NCI-H345 (cell line): ENCODE measurements around the gene STXBP6.
"Not testable (repeated sequence)": the region's sequence is repeated elsewhere in the genome, so short reads cannot be mapped to it uniquely, and the experiment has no call there.

Experiments
- DNase-seq: peaks from one replicate; lab custom pipeline; 2025; lab: John Stamatoyannopoulos, UW

Gene STXBP6

DNA sequence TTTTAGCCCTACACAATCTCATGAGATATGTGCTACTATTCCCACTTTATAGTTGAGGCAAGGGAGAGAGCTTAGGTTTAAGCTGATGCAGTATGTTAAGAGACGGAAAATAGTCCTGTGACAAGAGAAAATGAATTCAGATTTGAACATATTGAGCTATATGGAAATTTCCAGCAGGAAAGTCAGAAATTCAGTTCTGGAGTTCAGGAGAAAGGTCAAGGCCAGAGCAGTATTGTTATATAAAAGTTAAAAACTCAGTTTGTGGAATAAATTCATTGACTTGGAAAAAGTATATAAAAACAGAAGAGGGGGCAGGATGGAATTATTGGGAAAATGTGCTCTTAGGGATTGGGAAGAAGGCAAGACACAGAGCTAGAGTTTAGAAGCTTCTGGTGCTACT is 248.9 kb downstream of the STXBP6 start:
- DNase-seq, result no peak

- DNase-seq, result no peak
These were observed 251.0 kb downstream of the STXBP6 start for GRCh38 chr14:24798911-24799462.

GRCh38 chr14:24795406-24795805 is 254.5 kb downstream of the STXBP6 start:
- no peak for DNase-seq

DNA sequence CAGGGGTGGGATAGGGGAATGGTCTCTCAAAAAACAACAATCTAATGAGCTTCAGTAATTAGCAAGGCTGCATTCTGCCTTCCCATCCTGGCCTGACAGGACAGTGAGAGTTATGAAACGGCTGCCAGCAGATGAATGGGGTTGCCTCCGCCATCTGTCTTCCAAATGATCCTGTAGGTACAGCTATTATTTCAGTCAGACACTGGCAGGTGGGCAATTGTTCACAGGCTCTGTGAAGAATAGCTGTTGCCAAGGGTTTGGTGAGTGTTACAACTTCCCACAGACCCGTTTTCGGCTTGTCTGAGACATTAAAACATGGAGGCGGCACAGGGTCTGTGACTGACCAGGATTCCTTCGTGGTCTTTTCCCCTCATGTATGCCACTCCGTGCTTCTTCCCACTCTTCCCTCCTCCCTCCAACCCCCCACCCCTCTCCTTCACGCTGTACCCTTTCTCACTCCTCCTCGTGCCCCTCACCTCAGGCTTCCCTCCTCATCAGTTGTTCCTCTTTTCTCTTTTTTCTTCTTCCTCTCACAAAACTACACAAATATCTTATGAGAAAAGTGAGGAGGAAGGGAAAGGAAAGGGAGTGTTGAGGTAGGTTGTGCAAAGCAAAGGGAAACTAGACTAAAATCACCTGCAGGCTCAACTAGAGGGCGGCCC is 255.2 kb downstream of the STXBP6 start:
- DNase-seq, result no peak

- no peak for DNase-seq
These were observed 259.8 kb downstream of the STXBP6 start for GRCh38 chr14:24790196-24790595.

DNA sequence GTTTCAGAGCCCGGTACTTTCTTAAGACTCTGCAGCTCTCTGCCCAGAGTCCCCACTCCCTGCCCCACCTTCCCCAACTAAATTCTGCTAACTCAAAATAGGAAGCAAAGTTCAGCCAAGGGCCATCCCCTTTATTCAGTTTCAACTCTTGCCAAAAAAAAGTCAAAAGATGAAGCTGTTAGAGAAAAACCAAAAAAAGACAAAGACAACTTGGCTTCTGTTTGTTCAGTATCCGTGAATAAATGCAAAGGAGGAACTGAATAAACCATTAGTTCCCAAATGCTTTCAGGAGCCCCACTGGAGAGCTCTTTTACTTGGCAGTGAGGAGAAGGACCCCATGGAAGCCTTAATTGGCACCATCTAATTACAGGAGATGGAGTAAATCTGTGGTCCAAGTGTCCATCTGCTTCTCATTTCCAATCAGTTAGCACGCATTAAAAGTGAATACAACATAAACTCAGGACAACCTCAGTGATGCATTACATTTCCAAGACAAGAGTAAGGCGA is 260.5 kb downstream of the STXBP6 start:
- DNase-seq, result no peak

- no peak for DNase-seq
These were observed 264.2 kb downstream of the STXBP6 start for GRCh38 chr14:24785698-24786097.

GRCh38 chr14:24784981-24785380 is 265.0 kb downstream of the STXBP6 start:
- DNase-seq, result peak; percentile 48

- DNase-seq, result no peak
These were observed 266.2 kb downstream of the STXBP6 start for GRCh38 chr14:24783791-24784190.

GRCh38 chr14:24780281-24780680 is 269.7 kb downstream of the STXBP6 start:
- DNase-seq, result no peak

DNA sequence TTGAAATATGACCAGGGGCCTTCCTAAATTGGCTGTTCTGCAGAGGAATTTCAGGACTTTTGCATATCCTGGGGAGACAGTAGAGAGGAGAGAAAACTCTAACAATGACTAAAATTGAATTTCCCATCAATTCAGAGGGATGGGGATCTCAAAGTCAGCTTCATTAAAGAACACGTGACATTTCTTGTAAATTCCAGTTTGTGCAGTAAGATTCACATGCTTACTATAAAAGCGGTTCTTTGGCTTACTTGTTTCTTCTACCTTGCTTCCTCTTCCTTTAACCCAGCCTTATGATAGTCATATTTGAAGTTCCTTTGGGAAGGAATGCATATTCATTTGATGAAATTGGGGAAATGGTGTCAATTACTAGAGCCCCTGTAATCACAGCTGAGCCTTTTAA is 272.3 kb downstream of the STXBP6 start:
- no peak for DNase-seq

- DNase-seq, result no peak
These were observed 274.0 kb downstream of the STXBP6 start for GRCh38 chr14:24775950-24776349.

DNA sequence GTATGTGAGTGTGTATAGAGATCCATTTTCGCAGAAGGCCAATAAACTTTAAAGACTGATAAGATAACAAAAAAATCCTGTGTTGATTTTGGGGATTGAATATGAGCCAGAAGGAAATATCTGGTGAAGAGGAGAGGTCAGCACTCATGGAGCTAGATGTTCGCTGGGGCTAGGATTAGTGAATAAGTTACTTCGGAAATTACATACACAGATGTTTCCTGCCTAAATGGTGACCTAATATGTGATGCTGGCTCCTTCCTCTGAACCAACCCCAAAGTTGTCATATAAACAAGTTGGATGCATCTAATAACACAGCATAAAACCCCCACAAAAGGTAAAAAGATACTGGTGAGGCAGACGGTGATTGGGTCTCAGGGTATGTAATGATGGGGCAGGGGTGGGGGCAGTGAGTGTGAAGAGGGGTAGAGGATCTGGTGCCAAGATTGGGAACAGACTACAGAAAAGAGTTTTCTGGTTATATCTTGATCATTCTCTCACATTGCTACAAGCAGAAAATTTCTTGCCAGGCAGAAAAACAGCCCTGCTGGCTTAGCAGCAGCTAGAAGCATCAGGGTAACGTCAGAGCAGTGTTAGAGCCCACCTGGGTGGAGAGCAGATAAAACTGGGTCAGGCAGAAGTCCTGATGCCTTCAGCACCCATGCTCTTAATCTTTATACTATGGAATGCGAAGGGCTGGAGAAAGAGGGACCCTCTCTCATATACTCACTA is 275.6 kb downstream of the STXBP6 start:
- DNase-seq, result no peak

- not testable (repeated sequence) for DNase-seq
These were observed 276.4 kb downstream of the STXBP6 start for GRCh38 chr14:24773564-24773963.

DNA sequence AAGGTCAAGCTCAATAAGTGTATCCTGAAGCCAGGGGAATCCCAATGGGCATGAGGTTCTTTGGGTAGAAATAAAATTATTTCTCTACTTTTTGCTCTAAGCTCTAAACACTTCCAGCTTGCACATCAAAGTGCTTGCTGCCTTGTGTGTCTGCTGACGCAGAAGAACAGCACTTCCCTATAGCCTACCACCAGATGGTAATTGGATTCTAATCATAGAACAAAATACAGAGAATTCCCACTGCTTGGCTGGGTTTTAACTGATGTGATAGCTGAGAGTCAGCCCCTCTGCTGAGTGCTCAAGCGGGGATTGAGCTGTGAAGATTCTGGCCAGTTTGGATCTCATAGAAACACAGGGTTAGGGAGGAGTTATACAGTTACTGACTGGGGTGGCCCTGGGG is 283.5 kb downstream of the STXBP6 start:
- DNase-seq, result no peak

GRCh38 chr14:24761141-24761540 is 288.8 kb downstream of the STXBP6 start:
- DNase-seq, result no peak
